AG04449 (cell line): ENCODE data around the gene OAF.

Experiments used
- CTCF ChIA-PET: fragments of 350-600 bp; formaldehyde crosslinking; extraction: SDS; loops from one replicate; lab custom pipeline; 2021; ENCODE audit warnings: antibody characterized with exemption; lab: Yijun Ruan, JAX
- POLR2A ChIA-PET: fragments of 400-600, 350-600 bp; formaldehyde crosslinking; extraction: SDS; loops from one replicate; lab custom pipeline; 2020; ENCODE audit warnings: antibody characterized with exemption, inconsistent platforms; lab: Yijun Ruan, JAX
- DNase-seq: peaks from one replicate; pipeline ENCODE4 v3.0.0-alpha.2; 2010; ENCODE audit warnings: low read depth, low spot score
- H3K4me3 ChIP-seq: 2 replicates; pipeline ENCODE4 v1.5.1; 2011; ENCODE audit warnings: low read depth, mild to moderate bottlenecking, control low read depth, low read length
- TF ChIP-seq, protein P1 (sequence below): IDR thresholded peaks from one replicate; pipeline ENCODE4 v1.5.1; 2011; ENCODE audit warnings: mild to moderate bottlenecking, moderate library complexity, low read length, control low read depth, inconsistent platforms; ENCODE audit not compliant: insufficient read depth; ENCODE audit errors: missing control alignments

The OAF gene

DNA sequence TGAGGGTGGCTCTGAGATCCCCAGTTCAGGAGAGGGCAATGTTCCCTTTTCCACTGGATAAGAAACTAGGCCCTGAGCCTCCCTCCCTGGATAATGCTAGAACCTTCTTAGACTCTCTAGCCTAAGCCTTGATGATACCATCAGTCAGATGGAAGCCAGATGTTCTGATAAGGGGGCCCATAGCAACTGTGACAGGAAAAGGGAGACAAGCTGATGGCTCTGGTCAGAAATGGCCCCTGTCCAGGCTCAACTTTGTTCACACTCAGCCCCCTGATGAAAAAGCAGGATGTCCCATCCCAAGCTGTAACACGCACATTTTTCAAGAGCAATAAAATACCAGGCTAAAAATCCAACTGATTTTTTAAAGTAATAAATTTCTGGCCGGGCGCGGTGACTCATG lies 7.2 kb upstream of the OAF start:
- POLR2A ChIA-PET: no interaction called here
- TF ChIP-seq, protein P1, sequence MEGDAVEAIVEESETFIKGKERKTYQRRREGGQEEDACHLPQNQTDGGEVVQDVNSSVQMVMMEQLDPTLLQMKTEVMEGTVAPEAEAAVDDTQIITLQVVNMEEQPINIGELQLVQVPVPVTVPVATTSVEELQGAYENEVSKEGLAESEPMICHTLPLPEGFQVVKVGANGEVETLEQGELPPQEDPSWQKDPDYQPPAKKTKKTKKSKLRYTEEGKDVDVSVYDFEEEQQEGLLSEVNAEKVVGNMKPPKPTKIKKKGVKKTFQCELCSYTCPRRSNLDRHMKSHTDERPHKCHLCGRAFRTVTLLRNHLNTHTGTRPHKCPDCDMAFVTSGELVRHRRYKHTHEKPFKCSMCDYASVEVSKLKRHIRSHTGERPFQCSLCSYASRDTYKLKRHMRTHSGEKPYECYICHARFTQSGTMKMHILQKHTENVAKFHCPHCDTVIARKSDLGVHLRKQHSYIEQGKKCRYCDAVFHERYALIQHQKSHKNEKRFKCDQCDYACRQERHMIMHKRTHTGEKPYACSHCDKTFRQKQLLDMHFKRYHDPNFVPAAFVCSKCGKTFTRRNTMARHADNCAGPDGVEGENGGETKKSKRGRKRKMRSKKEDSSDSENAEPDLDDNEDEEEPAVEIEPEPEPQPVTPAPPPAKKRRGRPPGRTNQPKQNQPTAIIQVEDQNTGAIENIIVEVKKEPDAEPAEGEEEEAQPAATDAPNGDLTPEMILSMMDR: no peak
- CTCF ChIA-PET: interaction anchor here (0.7 to 1.6 kb wide), 5 partner anchors 14 to 99 kb away, joined by 3 to 6 read pairs (median 4); no protein-coding TSS in a partner anchor
- no peak for DNase-seq
- no peak overlapping the region for H3K4me3 ChIP-seq

DNA sequence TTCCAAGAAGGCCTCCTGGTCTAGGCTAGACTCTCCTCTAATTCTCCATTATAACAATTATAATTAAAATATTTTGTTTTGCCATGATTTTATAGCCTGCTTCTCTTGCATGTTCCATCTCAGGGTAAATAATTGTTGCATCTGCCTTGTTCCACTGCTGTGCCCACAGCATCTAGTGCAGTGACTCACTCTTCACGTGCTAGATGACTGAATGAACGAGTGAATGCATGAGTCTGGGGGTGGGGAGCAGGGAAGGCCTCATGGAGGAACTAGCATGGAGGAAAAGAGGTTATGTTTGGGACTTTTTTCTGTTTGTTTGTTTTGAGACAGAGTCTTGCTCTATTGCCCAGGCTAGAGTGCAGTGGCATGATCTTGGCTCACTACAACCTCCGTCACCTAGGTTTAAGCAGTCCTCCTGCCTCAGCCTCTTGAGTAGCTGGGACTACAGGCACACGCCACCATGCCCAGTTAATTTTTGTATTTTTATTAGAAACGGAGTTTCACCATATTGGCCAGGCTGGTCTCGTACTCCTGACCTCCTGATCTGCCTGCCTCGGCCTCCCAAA lies 5.2 kb upstream of the OAF start:
- H3K4me3 ChIP-seq: no peak overlapping the region
- POLR2A ChIA-PET: no interaction called here
- CTCF ChIA-PET: interaction anchor here (1.1 to 2.2 kb wide), 4 partner anchors 11 to 101 kb away, joined by 3 to 11 read pairs (median 4); no protein-coding TSS in a partner anchor
- no peak for DNase-seq
- TF ChIP-seq, protein P1: no peak

DNA sequence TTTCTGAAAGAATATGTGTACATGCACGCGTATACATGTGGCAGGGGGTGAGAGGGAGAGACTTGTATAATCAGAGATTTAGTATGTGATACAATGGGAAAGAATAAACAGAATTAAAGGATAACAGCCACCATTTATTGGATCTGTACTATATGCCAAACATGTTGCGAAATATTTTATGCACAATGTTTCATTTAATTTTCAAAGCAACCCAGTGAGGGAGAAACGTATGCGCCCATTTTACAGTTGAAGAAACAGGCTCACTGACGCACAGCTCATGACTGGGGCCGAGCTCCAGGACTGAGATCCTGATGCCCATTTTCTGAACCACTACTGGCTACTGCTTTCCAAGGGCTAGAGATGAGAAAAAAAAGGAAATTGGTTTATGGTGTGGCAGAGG lies 3.3 kb upstream of the OAF start:
- TF ChIP-seq, protein P1: no peak
- ChIA-PET CTCF (interaction anchor here (0.8 to 1.8 kb wide), 5 partner anchors 9 to 93 kb away, joined by 3 to 6 read pairs (median 3); no protein-coding TSS in a partner anchor), POLR2A (no interaction called here)
- no peak overlapping the region for H3K4me3 ChIP-seq
- DNase-seq: no peak

DNA sequence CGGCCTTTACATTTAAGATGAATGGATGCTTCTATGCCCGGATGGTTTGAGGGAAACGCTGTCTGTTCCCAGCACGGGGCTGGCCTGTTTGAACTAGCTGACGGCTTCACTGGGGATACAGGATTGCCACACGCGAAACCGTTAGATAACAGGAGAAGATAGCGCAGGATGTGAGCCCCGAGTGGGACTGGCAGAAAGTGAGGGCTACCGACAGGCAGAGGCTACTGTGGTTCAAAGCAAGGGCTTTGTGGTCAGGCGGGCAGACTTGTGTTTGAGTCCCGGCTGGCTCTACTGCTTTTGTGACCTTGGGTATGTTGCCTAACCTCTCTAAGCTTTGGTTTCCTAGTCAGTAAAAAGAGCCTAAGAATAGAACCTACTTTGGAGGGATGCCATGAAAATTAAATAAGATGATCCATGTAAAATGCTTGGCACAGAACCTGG lies 2.8 kb upstream of the OAF start:
- H3K4me3 ChIP-seq: no peak overlapping the region
- DNase-seq: no peak
- CTCF ChIA-PET: interaction anchor here (0.8 to 1.9 kb wide), 9 partner anchors 9 to 95 kb away, joined by 3 to 10 read pairs (median 6); no protein-coding TSS in a partner anchor
- TF ChIP-seq, protein P1: no peak
- POLR2A ChIA-PET: no interaction called here

DNA sequence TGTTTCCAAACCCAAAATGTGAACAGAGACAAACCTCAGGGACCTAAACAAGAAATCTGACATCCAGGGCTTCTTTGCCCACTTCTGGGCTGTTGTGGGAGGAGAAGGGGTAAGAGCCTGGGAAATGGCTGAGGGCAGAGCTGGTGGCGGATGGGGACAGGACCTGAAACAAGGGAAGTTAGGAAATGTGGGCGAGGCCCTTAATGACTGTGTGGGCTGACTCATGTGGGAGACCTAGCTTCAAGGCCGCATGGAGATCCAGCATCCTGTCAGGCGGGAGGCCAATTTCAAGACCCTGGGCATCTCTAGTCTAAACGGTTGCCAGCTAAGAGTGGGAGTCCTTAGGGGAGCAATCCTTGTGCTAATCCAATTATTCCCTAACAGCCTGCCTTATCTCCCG lies 2.1 kb upstream of the OAF start:
- no peak overlapping the region for H3K4me3 ChIP-seq
- POLR2A ChIA-PET: no interaction called here
- TF ChIP-seq, protein P1: no peak
- DNase-seq: no peak
- CTCF ChIA-PET: interaction anchor here (1.4 to 1.9 kb wide), 6 partner anchors 21 to 94 kb away, joined by 3 to 10 read pairs (median 7); no protein-coding TSS in a partner anchor

DNA sequence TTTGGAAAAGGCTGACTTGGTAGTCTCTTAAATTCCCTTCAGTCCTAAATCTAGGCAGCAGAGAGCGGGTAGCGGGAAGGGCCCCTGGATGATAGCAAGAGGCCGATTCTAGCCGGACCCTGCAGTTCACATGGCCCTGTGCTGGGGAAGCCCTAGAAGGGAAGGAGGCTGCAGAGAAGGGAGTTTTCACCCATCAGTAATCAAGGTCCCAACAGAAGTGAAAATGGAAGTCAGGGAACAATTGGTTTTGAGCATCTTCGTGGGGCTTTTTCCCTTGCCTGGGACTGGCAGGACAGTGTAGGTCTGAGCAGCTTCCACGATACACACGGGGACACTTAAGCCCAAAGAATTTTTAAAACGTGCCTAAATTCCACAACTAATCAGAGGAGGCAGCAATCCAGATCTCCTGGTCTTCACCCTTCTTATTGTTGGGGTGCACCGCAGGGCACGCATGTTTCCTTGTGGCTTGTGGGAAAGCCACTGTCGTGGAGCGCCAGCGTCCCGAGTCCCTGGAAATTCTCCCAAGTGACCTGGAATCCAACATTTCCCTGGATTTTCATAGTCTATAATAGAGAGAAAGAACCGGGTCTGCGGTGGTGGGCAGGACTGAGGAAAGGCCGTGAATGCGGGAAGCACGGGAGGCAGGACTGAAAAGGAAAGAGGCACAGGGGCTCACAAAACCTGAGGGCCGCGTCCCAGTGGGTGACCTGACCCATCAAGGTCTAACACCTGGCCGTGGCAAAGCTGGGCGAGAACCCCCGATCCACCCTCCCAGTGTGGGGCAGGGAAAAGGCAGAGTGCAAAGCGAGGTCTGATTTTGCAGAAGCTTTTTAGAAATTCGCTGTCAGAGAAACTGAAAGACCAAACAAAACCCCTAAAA lies 846 bp upstream of the OAF start:
- peak overlapping the region; percentile 74 for H3K4me3 ChIP-seq
- CTCF ChIA-PET: interaction anchor here (0.8 to 1.9 kb wide), 4 partner anchors 19 to 96 kb away, joined by 3 to 10 read pairs (median 4); no protein-coding TSS in a partner anchor
- no peak for DNase-seq
- TF ChIP-seq, protein P1: no peak
- POLR2A ChIA-PET: no interaction called here
